ENCODE data around the gene ID3.
"Not testable (repeated sequence)": the region's sequence is repeated elsewhere in the genome, so short reads cannot be mapped to it uniquely, and the experiment has no call there.

Gene ID3

GRCh38 chr1:23553231-23554126, 5.8 kb downstream of the ID3 start:
- FAIRE-seq (no peak), DNase-seq (ENCODE audit: low spot score) (no peak)

DNA sequence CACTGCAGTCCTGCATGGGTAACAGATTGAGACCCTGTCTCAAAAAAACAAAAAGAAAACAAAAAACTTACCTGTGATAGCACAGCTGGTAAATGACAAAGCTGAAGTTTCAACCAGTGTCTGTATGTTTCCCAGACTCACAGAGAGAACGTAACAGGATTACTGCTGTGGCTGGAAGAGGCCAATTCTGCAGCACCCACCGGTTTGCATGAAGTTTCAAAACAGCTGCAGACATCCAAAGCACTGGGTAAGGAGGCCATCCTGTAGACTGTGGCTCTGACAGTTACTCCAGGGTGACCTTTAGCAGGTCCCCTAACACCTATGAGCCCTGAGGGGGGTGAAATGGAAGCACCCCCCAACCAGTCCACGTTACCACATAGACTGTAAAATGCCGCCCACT, 7.5 kb downstream of the ID3 start:
- FAIRE-seq (no peak), DNase-seq (ENCODE audit: low spot score) (no peak)

GRCh38 chr1:23548704-23549143, 10.6 kb downstream of the ID3 start:
- DNase-seq (ENCODE audit: low spot score) (no peak), FAIRE-seq (no peak)

DNA sequence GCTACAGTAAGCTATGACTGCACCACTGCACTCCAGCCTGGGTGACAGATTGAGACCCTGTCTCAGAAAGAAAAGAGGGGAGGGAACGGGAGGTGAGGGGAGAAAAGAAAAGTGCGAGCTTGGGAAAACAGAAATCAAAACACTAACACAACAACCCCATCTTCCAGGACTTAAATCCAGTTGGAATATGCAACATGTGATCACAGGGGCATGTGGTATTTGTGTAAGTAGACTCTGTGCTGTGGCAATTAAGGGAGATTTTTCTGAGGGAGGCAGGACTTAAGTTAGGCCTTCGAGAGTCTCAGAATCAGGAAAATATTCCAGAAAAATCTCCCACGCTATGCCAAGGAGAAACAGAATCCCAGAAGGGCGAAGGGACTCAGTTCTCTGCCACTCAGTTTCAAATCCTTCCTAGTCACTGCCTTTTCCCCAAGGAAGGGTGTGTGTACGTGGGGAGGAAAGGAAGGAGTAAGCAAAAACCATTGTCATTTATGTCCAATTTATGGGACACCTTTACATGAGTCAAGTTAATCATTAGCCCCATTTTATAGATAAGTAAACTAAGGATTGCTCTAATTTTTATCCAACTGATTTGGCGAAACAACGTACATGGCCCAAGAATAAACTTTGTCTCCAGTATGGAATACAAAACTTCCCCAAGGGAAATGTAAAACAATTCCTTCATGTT, 12.3 kb downstream of the ID3 start:
- FAIRE-seq (no peak), DNase-seq (ENCODE audit: low spot score) (no peak)

GRCh38 chr1:23545851-23546250, 13.4 kb downstream of the ID3 start:
- FAIRE-seq, result no peak
- no peak for DNase-seq (ENCODE audit: low spot score)

- DNase-seq (ENCODE audit: low spot score), result peak; percentile 70
- FAIRE-seq, result peak; percentile 72
Observed at GRCh38 chr1:23544444-23545389, 14.6 kb downstream of the ID3 start.

DNA sequence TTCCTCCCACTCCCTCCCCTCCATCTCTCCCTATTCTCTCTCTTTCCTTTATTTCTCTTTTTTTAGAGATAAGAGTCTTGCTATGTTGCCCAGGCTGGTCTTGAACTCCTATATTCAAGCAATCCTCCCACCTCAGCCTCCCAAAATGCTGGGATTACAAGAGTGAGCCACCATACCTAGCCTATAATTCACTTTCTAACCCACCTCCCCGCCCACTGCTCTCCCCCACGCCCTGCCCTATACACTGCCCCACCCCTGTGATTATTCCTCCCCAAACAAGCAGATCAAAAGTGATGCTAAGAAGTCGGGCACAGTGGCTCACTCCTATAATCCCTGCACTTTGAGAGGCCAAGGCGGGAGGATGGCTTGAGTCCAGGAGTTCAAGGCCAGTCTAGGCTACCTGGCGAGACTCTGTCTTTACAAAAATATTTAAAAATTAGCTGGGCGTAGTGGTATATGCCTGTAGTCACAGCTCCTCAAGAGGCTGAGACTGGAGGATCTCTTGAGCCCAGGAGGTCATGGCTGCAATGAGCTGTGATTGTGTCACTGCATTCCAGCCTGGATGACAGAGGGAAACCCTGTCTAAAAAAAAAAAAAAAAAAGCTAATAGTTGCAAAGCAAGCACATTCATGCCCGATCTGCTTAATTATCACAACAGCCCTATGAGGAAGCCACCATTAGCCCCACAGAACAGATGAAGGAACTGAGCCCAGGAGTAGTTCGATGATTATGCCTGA, 15.4 kb downstream of the ID3 start:
- no peak for FAIRE-seq
- DNase-seq (ENCODE audit: low spot score), result no peak

GRCh38 chr1:23542940-23543339, 16.4 kb downstream of the ID3 start:
- DNase-seq (ENCODE audit: low spot score); FAIRE-seq: not testable (repeated sequence)

- DNase-seq (ENCODE audit: low spot score) (peak; percentile 88), FAIRE-seq (peak; percentile 45)
Observed at GRCh38 chr1:23539698-23540266, 19.5 kb downstream of the ID3 start.

GRCh38 chr1:23537296-23537973, 21.9 kb downstream of the ID3 start:
- no peak for DNase-seq (ENCODE audit: low spot score)
- no peak for FAIRE-seq

DNA sequence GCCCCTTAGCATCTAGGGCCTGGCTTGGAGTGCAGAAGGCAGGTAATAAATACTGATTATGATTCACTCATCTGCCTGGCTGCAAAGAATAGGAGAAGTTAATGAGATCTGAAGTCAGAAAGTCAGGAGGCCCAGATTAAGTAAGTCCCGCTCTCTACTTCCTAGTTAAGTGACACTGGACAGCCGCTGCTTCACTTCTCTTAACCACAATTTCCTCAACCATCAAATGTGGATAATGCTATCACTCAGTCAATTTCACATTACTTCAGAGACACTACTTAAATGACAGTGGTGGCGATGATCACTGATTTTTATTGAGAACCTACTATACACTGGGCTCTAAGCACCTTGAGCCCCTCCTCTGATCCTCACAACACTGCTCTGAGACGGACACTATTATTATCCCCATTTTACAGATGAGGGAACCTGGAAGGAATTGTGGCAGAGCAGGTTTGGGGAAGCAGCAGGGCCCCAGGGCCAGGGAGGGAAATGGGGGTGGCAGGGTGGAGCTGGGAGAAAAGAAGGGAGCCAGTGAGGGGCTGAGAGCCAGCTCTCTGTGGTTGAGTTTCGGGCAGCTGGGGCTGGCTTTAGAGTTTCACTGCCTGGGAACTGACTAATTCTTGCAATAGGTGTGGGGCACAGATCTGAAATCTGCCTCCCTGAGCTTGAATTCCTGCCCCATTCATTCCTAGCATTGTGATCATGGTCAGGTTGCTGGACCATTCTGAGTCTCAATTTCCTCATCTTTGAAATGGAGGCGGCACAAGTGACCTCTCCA, 25.9 kb downstream of the ID3 start:
- no peak for FAIRE-seq

GRCh38 chr1:23531562-23532094, 27.7 kb downstream of the ID3 start:
- DNase-seq (ENCODE audit: low spot score) (no peak), FAIRE-seq (no peak)

More for the DNA sequence above, 25.9 kb downstream of the ID3 start:
- DNase-seq (ENCODE audit: low spot score), result no peak

- FAIRE-seq (no peak), DNase-seq (ENCODE audit: low spot score) (peak; percentile 67)
Observed at GRCh38 chr1:23530747-23531561, 28.3 kb downstream of the ID3 start, which contains the start of gene E2F2. TSS of gene E2F2 (minus strand) at chr1:23531233. CDS start at chr1:23530793, 440 bp downstream.

GRCh38 chr1:23530087-23530746, 29.1 kb downstream of the ID3 start:
- DNase-seq (ENCODE audit: low spot score) (no peak), FAIRE-seq (no peak)

GRCh38 chr1:23529146-23530086, 29.9 kb downstream of the ID3 start:
- no peak for FAIRE-seq
- no peak for DNase-seq (ENCODE audit: low spot score)

Data from RCC 7860 (cell line).